Gastrocnemius medialis (tissue), 4 donors: Measurements from ENCODE around the gene RFTN1. TPM values are rescaled to one million over a fixed set of nuclear protein-coding genes. Genes with fewer than 3 reads are reported as not detected.
A peak's percentile ranks its signal among the peaks of the same experiment; 100 is the strongest.

ENCODE experiments used
- ATAC-seq, 2 donors: fragments of 150-250 bp; one replicate each; pipeline ENCODE4 v1.9.1; 2016
- DNase-seq, 2 donors: peaks; one replicate each; pipeline ENCODE4 v3.0.0-alpha.2; 2019
- H3K27ac ChIP-seq, 4 donors: fragments of 200-600 bp; sonication (generic); 1 replicate in 1 of 4; 2 replicates in 3 of 4; pipeline ENCODE4 v1.5.1; 2016 to 2018; ENCODE audit warnings: mild to moderate bottlenecking in 2 of 4, moderate library complexity in 1 of 4
- H3K27me3 ChIP-seq, 3 donors: fragments of 200-600 bp; sonication (generic) in 2 of 3; 1 replicate in 1 of 3; 2 replicates in 2 of 3; pipeline versions ENCODE4 v1.5.1 to v1.6.0; 2016 to 2019; ENCODE audit warnings: mild to moderate bottlenecking in 1 of 3, moderate library complexity in 1 of 3
- H3K36me3 ChIP-seq, 2 donors: fragments of 200-600 bp; sonication (generic) in 1 of 2; one replicate each; pipeline ENCODE4 v1.5.1; 2017 to 2018
- H3K4me1 ChIP-seq, 2 donors: fragments of 200-600 bp; sonication (generic) in 1 of 2; one replicate each; pipeline ENCODE4 v1.5.1; 2016 to 2017; ENCODE audit warnings: mild to moderate bottlenecking in 2 of 2
- H3K4me3 ChIP-seq, 4 donors: fragments of 200-600 bp; sonication (generic) in 3 of 4; 1 replicate in 1 of 4; 2 replicates in 3 of 4; pipeline ENCODE4 v1.5.1; 2016 to 2019; ENCODE audit warnings: mild to moderate bottlenecking in 2 of 4
- H3K9me3 ChIP-seq, 3 donors: fragments of 200-600 bp; sonication (generic) in 2 of 3; 1 replicate in 1 of 3; 2 replicates in 2 of 3; pipeline ENCODE4 v1.5.1; 2016 to 2019
- POLR2A ChIP-seq, 2 donors: fragments of 450-650 bp; IDR thresholded peaks; one replicate each; pipeline ENCODE4 v1.6.1; 2017; ENCODE audit warnings: antibody characterized with exemption in 2 of 2, mild to moderate bottlenecking in 2 of 2, moderate library complexity in 2 of 2
- in situ Hi-C, 4 donors: fragments of 200-750 bp; cut with MboI; loops; one replicate each; pipeline versions ENCODE4 v1.15.0 to v1.8.0; 2017; ENCODE audit warnings: low sequenced_read_pairs in 4 of 4
- intact Hi-C: fragments of 100-400 bp; cut with DNase I; formaldehyde crosslinking; loops from one replicate; pipeline ENCODE4 v1.15.1; 2023; ENCODE audit warnings: low total_unique reads
- total RNA-seq, 4 donors: library from RNA; depleted of rRNA; stranded (reverse); fragments of >200 nt; gene quantifications; one replicate each; pipeline versions ENCODE4 v1.1.0 to v1.2.3, GENCODE V29; 2016
- TF ChIP-seq, protein P1 (sequence below), 5 experiments: fragments of 450-650 bp in 3 of 5; fragments of 200-600 bp in 2 of 5; sonication (generic) in 2 of 5; IDR thresholded peaks in 4 of 5; conservative IDR thresholded peaks in 1 of 5; 1 replicate in 4 of 5; 2 replicates in 1 of 5; pipeline ENCODE4 v1.5.1; 2016 to 2019; ENCODE audit warnings: antibody characterized with exemption in 5 of 5, mild to moderate bottlenecking in 3 of 5, moderate library complexity in 3 of 5

The RFTN1 gene
- total RNA-seq, 4 donors from 2014 or later = 10.7 to 22.8 (median 11.7) TPM

DNA sequence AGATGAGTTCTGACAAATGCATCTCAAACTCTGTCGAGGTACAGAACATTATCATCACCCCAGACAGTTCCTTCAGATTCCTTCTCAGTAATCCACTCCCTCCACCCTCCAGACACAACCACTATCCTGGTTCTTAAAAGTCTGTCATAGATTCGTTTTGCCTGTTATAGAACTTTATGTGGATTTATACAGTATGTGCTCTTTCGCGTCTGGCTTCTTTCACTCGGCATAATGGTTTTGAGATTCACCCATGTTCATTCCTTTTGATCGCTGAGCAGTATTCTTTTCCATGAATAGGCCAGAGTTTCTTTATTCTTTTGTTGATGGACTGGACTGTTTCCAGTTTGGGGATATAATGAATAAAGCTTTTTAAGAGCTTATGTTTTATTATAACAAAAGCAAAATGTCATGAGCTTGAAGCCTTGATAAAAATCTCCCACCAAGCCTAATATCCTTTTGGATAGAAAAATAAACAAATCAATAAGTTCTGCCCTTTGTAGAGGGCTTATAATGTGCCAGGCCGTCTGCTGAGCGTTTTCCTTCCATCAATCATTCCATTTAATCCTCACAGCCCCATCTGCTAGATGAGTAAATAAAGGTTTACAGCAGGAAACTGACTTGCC lies 21.3 kb upstream of the RFTN1 start:
- in situ Hi-C loops (loop anchor here in 1 of 4 donors (25.0 kb wide), 1 partner anchor 922 kb away; the partner anchor contains the start of genes BTD and HACL1), intact Hi-C loops (no loop called here)
- Histone ChIP-seq H3K27me3 (no peaks in the 10 kb centered on the region), H3K9me3 (no peaks in the 10 kb centered on the region), H3K36me3 (no peaks in the 10 kb centered on the region), H3K4me3 (no peak overlapping the region), H3K27ac (peak overlapping the region in 3 of 4 donors; percentile 4 to 59 (median 48)), H3K4me1 (peaks cover under 1 to 13% of the 10 kb centered on the region in 2 donors)
- no peak for DNase-seq
- peak in 1 of 2 donors; percentile 18 for ATAC-seq
- TF ChIP-seq POLR2A (IDR thresholded peaks at IDR 0.05) = no peak
- TF ChIP-seq, protein P1, sequence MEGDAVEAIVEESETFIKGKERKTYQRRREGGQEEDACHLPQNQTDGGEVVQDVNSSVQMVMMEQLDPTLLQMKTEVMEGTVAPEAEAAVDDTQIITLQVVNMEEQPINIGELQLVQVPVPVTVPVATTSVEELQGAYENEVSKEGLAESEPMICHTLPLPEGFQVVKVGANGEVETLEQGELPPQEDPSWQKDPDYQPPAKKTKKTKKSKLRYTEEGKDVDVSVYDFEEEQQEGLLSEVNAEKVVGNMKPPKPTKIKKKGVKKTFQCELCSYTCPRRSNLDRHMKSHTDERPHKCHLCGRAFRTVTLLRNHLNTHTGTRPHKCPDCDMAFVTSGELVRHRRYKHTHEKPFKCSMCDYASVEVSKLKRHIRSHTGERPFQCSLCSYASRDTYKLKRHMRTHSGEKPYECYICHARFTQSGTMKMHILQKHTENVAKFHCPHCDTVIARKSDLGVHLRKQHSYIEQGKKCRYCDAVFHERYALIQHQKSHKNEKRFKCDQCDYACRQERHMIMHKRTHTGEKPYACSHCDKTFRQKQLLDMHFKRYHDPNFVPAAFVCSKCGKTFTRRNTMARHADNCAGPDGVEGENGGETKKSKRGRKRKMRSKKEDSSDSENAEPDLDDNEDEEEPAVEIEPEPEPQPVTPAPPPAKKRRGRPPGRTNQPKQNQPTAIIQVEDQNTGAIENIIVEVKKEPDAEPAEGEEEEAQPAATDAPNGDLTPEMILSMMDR (IDR thresholded peaks at IDR 0.05 in 4 of 5, conservative IDR thresholded peaks at IDR 0.05 in 1 of 5) = no peak

GRCh38 chr3:16533928-16534574 lies 20.6 kb upstream of the RFTN1 start:
- Histone ChIP-seq H3K9me3 (no peaks in the 10 kb centered on the region), H3K27ac (peak overlapping the region in 3 of 4 donors; percentile 34 to 59 (median 48)), H3K4me1 (peaks cover 7 to 19% of the 10 kb centered on the region in 2 donors), H3K27me3 (no peaks in the 10 kb centered on the region), H3K36me3 (no peaks in the 10 kb centered on the region), H3K4me3 (no peak overlapping the region)
- in situ Hi-C loops = loop anchor here in 1 of 4 donors (25.0 kb wide), 1 partner anchor 922 kb away; the partner anchor contains the start of genes BTD and HACL1
- TF ChIP-seq, protein P1 (IDR thresholded peaks at IDR 0.05 in 4 of 5, conservative IDR thresholded peaks at IDR 0.05 in 1 of 5) = no peak
- TF ChIP-seq POLR2A (IDR thresholded peaks at IDR 0.05) = no peak
- intact Hi-C loops = no loop called here
- peak; percentile 66 to 78 for ATAC-seq
- DNase-seq = no peak

- DNase-seq (no peak), ATAC-seq (no peak)
- H3K4me1 ChIP-seq = peaks cover 16 to 24% of the 10 kb centered on the region in 2 donors
- peak overlapping the region; percentile 84 to 85 (median 84) for H3K27ac ChIP-seq
- H3K9me3 ChIP-seq = no peaks in the 10 kb centered on the region
- H3K36me3 ChIP-seq = no peaks in the 10 kb centered on the region
- H3K4me3 ChIP-seq = no peak overlapping the region
- in situ Hi-C loops (loop anchor here in 1 of 4 donors (25.0 kb wide), 1 partner anchor 917 kb away; the partner anchor contains the start of genes BTD and HACL1), intact Hi-C loops (no loop called here)
- no peak for TF ChIP-seq POLR2A (IDR thresholded peaks at IDR 0.05)
- TF ChIP-seq, protein P1 (IDR thresholded peaks at IDR 0.05 in 4 of 5, conservative IDR thresholded peaks at IDR 0.05 in 1 of 5) = no peak
- no peaks in the 10 kb centered on the region for H3K27me3 ChIP-seq
These were observed 15.8 kb upstream of the RFTN1 start for GRCh38 chr3:16529264-16529663.

GRCh38 chr3:16528581-16528993 lies 15.1 kb upstream of the RFTN1 start:
- H3K9me3 ChIP-seq = no peaks in the 10 kb centered on the region
- H3K27ac ChIP-seq = peak overlapping the region; percentile 84 to 85 (median 84)
- H3K27me3 ChIP-seq = no peaks in the 10 kb centered on the region
- ATAC-seq = peak; percentile 90 to 94
- no peaks in the 10 kb centered on the region for H3K36me3 ChIP-seq
- intact Hi-C loops = no loop called here
- in situ Hi-C loops = loop anchor here in 1 of 4 donors (25.0 kb wide), 1 partner anchor 916 kb away; the partner anchor contains the start of genes BTD and HACL1
- TF ChIP-seq POLR2A (IDR thresholded peaks at IDR 0.05) = no peak
- TF ChIP-seq, protein P1 (IDR thresholded peaks at IDR 0.05 in 4 of 5, conservative IDR thresholded peaks at IDR 0.05 in 1 of 5) = no peak
- H3K4me1 ChIP-seq = peaks cover 16 to 17% of the 10 kb centered on the region in 2 donors
- peak; percentile 40 to 83 for DNase-seq
- no peak overlapping the region for H3K4me3 ChIP-seq
